ENCODE data around the gene PLEKHG5.
"Not testable (repeated sequence)": the region's sequence is repeated elsewhere in the genome, so short reads cannot be mapped to it uniquely, and the experiment has no call there.

The PLEKHG5 gene

GRCh38 chr1:6461538-6462411 lies 29.7 kb downstream of the PLEKHG5 start:
- no peak for FAIRE-seq

- FAIRE-seq = no peak
These were observed 30.4 kb downstream of the PLEKHG5 start for GRCh38 chr1:6461051-6461530.

- FAIRE-seq = no peak
These were observed 31.0 kb downstream of the PLEKHG5 start for GRCh38 chr1:6460301-6461050.

GRCh38 chr1:6459850-6460265 lies 31.6 kb downstream of the PLEKHG5 start:
- FAIRE-seq = no peak

- no peak for FAIRE-seq
These were observed 34.5 kb downstream of the PLEKHG5 start for GRCh38 chr1:6456800-6457466.

- FAIRE-seq = not testable (repeated sequence)
These were observed 35.5 kb downstream of the PLEKHG5 start for GRCh38 chr1:6455752-6456520.

- FAIRE-seq = no peak
These were observed 36.4 kb downstream of the PLEKHG5 start for GRCh38 chr1:6454856-6455751.

GRCh38 chr1:6453895-6454855 lies 37.3 kb downstream of the PLEKHG5 start:
- FAIRE-seq = not testable (repeated sequence)

- FAIRE-seq = no peak
These were observed 40.5 kb downstream of the PLEKHG5 start for GRCh38 chr1:6450943-6451373.

- not testable (repeated sequence) for FAIRE-seq
These were observed 41.0 kb downstream of the PLEKHG5 start for GRCh38 chr1:6450486-6450885.

GRCh38 chr1:6450005-6450450 lies 41.4 kb downstream of the PLEKHG5 start:
- FAIRE-seq = no peak

GRCh38 chr1:6448749-6449631 lies 42.5 kb downstream of the PLEKHG5 start:
- no peak for FAIRE-seq

GRCh38 chr1:6447818-6448748 lies 43.4 kb downstream of the PLEKHG5 start:
- FAIRE-seq = no peak

- no peak for FAIRE-seq
These were observed 44.2 kb downstream of the PLEKHG5 start for GRCh38 chr1:6447016-6447817.

GRCh38 chr1:6446665-6447015 lies 44.8 kb downstream of the PLEKHG5 start:
- FAIRE-seq = no peak

GRCh38 chr1:6445929-6446328 lies 45.5 kb downstream of the PLEKHG5 start:
- FAIRE-seq = not testable (repeated sequence)
